Measurements from ENCODE around the gene ABCC9.

Gene ABCC9

DNA sequence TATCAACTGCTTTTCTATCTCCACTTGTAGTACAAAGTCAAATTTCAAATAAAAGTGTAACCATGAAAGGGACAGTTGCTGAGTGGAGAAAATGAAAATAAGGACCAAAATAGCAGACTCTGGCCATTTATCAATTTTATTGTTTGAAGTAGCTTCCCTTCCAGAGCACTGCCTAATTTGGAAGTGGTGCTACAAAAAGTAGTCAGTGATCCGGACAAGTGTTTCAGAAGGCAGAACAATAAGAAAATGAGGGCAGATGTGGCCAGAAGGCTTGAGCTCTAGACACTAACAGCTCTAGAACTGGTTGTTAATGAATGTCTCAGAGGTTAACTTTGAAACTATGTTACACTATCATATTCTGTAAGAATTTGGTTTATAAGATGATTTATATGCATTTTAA, 48.9 kb downstream of the ABCC9 start:
- no peak for DNase-seq (ENCODE audit: low read depth in 1 of 2, low spot score in 1 of 2)

GRCh38 chr12:21891751-21892217, 49.4 kb downstream of the ABCC9 start:
- no peak for DNase-seq (ENCODE audit: low read depth in 1 of 2, low spot score in 1 of 2)
- TF ChIP-seq, protein P1, sequence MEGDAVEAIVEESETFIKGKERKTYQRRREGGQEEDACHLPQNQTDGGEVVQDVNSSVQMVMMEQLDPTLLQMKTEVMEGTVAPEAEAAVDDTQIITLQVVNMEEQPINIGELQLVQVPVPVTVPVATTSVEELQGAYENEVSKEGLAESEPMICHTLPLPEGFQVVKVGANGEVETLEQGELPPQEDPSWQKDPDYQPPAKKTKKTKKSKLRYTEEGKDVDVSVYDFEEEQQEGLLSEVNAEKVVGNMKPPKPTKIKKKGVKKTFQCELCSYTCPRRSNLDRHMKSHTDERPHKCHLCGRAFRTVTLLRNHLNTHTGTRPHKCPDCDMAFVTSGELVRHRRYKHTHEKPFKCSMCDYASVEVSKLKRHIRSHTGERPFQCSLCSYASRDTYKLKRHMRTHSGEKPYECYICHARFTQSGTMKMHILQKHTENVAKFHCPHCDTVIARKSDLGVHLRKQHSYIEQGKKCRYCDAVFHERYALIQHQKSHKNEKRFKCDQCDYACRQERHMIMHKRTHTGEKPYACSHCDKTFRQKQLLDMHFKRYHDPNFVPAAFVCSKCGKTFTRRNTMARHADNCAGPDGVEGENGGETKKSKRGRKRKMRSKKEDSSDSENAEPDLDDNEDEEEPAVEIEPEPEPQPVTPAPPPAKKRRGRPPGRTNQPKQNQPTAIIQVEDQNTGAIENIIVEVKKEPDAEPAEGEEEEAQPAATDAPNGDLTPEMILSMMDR (IDR thresholded peaks at IDR 0.05; ENCODE audit: insufficient read depth, low read length), result no peak
- TF ChIP-seq SPI1 (IDR thresholded peaks at IDR 0.05; ENCODE audit: borderline replicate concordance, low read depth), result no peak
- TF ChIP-seq, protein P2, sequence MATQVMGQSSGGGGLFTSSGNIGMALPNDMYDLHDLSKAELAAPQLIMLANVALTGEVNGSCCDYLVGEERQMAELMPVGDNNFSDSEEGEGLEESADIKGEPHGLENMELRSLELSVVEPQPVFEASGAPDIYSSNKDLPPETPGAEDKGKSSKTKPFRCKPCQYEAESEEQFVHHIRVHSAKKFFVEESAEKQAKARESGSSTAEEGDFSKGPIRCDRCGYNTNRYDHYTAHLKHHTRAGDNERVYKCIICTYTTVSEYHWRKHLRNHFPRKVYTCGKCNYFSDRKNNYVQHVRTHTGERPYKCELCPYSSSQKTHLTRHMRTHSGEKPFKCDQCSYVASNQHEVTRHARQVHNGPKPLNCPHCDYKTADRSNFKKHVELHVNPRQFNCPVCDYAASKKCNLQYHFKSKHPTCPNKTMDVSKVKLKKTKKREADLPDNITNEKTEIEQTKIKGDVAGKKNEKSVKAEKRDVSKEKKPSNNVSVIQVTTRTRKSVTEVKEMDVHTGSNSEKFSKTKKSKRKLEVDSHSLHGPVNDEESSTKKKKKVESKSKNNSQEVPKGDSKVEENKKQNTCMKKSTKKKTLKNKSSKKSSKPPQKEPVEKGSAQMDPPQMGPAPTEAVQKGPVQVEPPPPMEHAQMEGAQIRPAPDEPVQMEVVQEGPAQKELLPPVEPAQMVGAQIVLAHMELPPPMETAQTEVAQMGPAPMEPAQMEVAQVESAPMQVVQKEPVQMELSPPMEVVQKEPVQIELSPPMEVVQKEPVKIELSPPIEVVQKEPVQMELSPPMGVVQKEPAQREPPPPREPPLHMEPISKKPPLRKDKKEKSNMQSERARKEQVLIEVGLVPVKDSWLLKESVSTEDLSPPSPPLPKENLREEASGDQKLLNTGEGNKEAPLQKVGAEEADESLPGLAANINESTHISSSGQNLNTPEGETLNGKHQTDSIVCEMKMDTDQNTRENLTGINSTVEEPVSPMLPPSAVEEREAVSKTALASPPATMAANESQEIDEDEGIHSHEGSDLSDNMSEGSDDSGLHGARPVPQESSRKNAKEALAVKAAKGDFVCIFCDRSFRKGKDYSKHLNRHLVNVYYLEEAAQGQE (IDR thresholded peaks at IDR 0.05; ENCODE audit: insufficient replicate concordance, low read depth), result no peak
- no peak for TF ChIP-seq GABPA (IDR thresholded peaks at IDR 0.05; ENCODE audit: low read depth)
- Histone ChIP-seq H3K27ac (replicated peaks) (no peak overlapping the region), H3K4me3 (replicated peaks; ENCODE audit: insufficient read depth, low read length) (no peak overlapping the region), H3K27me3 (ENCODE audit: insufficient read depth, poor library complexity, severe bottlenecking) (no peaks in the 10 kb centered on the region)

More for the DNA sequence above, 48.9 kb downstream of the ABCC9 start:
- Histone ChIP-seq H3K27me3 (ENCODE audit: insufficient read depth, poor library complexity, severe bottlenecking) (no peaks in the 10 kb centered on the region), H3K27ac (replicated peaks) (no peak overlapping the region), H3K4me3 (replicated peaks; ENCODE audit: insufficient read depth, low read length) (no peak overlapping the region)
- TF ChIP-seq SPI1 (IDR thresholded peaks at IDR 0.05; ENCODE audit: borderline replicate concordance, low read depth) (no peak), GABPA (IDR thresholded peaks at IDR 0.05; ENCODE audit: low read depth) (no peak)

DNA sequence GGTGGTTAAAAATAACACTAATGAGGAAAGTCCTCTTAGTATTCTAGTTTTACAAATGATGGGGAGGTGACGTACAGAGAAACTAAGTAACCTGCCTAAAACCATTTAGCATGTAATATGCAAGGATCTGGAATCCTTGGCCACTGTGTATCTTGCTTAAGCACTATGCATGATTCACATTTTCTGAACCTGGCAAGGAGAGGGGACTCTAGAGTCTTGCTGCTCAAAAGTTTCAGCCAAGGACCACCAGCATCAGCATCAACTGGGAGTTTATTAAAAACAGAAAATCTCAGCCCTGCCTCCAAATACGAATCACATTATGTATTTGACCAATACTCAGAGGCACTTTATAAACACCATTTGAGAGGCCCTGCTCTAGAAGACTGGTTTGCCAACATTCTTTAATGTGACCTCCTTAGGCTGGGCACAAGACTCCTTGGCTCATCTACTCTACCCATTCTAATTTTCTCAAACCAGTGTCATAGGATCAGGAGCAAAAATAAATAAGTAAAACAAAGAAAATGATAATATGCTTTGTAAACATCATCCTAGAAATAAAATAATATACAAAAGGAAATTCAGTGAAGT, 52.9 kb downstream of the ABCC9 start:
- no peak overlapping the region for H3K27ac ChIP-seq (replicated peaks)
- H3K4me3 ChIP-seq (replicated peaks; ENCODE audit: insufficient read depth, low read length), result no peak overlapping the region
- no peaks in the 10 kb centered on the region for H3K27me3 ChIP-seq (ENCODE audit: insufficient read depth, poor library complexity, severe bottlenecking)
- no peak for DNase-seq (ENCODE audit: low read depth in 1 of 2, low spot score in 1 of 2)
- TF ChIP-seq, protein P2 (IDR thresholded peaks at IDR 0.05; ENCODE audit: insufficient replicate concordance, low read depth), result no peak
- TF ChIP-seq POLR2AphosphoS5 (IDR thresholded peaks at IDR 0.05; ENCODE audit: low read depth) (no peak), GABPA (IDR thresholded peaks at IDR 0.05; ENCODE audit: low read depth) (no peak), SPI1 (IDR thresholded peaks at IDR 0.05; ENCODE audit: borderline replicate concordance, low read depth) (no peak)
- TF ChIP-seq, protein P1 (IDR thresholded peaks at IDR 0.05; ENCODE audit: insufficient read depth, low read length), result no peak

- no peak overlapping the region for H3K27ac ChIP-seq (replicated peaks)
- H3K4me3 ChIP-seq (replicated peaks; ENCODE audit: insufficient read depth, low read length), result no peak overlapping the region
- H3K27me3 ChIP-seq (ENCODE audit: insufficient read depth, poor library complexity, severe bottlenecking), result no peaks in the 10 kb centered on the region
- no peak for DNase-seq (ENCODE audit: low read depth in 1 of 2, low spot score in 1 of 2)
- TF ChIP-seq, protein P1 (IDR thresholded peaks at IDR 0.05; ENCODE audit: insufficient read depth, low read length), result no peak
- TF ChIP-seq GABPA (IDR thresholded peaks at IDR 0.05; ENCODE audit: low read depth) (no peak), POLR2AphosphoS5 (IDR thresholded peaks at IDR 0.05; ENCODE audit: low read depth) (no peak), SPI1 (IDR thresholded peaks at IDR 0.05; ENCODE audit: borderline replicate concordance, low read depth) (no peak)
- TF ChIP-seq, protein P2 (IDR thresholded peaks at IDR 0.05; ENCODE audit: insufficient replicate concordance, low read depth), result no peak
Measured at GRCh38 chr12:21884936-21885335, 56.3 kb downstream of the ABCC9 start.

Measured in HL-60 (cell line).